Sigmoid colon (tissue), 4 donors: Measurements from ENCODE around the gene CDHR3.

Source experiments
- CTCF ChIP-seq, 4 experiments: fragments of 450-650 bp in 3 of 4; fragments of 200-600 bp in 1 of 4; IDR thresholded peaks; one replicate each; pipeline ENCODE4 v1.5.1; 2016 to 2019; ENCODE audit warnings: antibody characterized with exemption in 4 of 4, mild to moderate bottlenecking in 3 of 4, moderate library complexity in 2 of 4
- EP300 ChIP-seq, 4 donors: sonication (generic); formaldehyde crosslinking; IDR thresholded peaks; one replicate each; pipeline ENCODE4 v1.6.1; 2017; ENCODE audit warnings: antibody characterized with exemption in 4 of 4
- POLR2A ChIP-seq, 2 donors: fragments of 450-650 bp; IDR thresholded peaks; one replicate each; pipeline ENCODE4 v1.6.1; 2016; ENCODE audit warnings: antibody characterized with exemption in 2 of 2, mild to moderate bottlenecking in 2 of 2, moderate library complexity in 2 of 2
- POLR2AphosphoS5 ChIP-seq, 4 donors: sonication (generic); formaldehyde crosslinking; IDR thresholded peaks; one replicate each; pipeline ENCODE4 v1.6.1; 2017; ENCODE audit warnings: antibody characterized with exemption in 4 of 4

GRCh38 chr7:106042196-106042611 is 79.1 kb downstream of the CDHR3 start:
- TF ChIP-seq CTCF (IDR thresholded peaks at IDR 0.05) = no peak
- TF ChIP-seq POLR2A (IDR thresholded peaks at IDR 0.05) = no peak
- TF ChIP-seq POLR2AphosphoS5 (IDR thresholded peaks at IDR 0.05) = no peak
- TF ChIP-seq EP300 (IDR thresholded peaks at IDR 0.05) = no peak
